NCI-H1417 (cell line): Measurements from ENCODE around the gene IL1A.
"Not testable (repeated sequence)": the region's sequence is repeated elsewhere in the genome, so short reads cannot be mapped to it uniquely, and the experiment has no call there.

ENCODE experiments used
- DNase-seq, 3 experiments: peaks; one replicate each; lab custom pipeline; 2025; lab: John Stamatoyannopoulos, UW

Gene IL1A, protein sequence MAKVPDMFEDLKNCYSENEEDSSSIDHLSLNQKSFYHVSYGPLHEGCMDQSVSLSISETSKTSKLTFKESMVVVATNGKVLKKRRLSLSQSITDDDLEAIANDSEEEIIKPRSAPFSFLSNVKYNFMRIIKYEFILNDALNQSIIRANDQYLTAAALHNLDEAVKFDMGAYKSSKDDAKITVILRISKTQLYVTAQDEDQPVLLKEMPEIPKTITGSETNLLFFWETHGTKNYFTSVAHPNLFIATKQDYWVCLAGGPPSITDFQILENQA

DNA sequence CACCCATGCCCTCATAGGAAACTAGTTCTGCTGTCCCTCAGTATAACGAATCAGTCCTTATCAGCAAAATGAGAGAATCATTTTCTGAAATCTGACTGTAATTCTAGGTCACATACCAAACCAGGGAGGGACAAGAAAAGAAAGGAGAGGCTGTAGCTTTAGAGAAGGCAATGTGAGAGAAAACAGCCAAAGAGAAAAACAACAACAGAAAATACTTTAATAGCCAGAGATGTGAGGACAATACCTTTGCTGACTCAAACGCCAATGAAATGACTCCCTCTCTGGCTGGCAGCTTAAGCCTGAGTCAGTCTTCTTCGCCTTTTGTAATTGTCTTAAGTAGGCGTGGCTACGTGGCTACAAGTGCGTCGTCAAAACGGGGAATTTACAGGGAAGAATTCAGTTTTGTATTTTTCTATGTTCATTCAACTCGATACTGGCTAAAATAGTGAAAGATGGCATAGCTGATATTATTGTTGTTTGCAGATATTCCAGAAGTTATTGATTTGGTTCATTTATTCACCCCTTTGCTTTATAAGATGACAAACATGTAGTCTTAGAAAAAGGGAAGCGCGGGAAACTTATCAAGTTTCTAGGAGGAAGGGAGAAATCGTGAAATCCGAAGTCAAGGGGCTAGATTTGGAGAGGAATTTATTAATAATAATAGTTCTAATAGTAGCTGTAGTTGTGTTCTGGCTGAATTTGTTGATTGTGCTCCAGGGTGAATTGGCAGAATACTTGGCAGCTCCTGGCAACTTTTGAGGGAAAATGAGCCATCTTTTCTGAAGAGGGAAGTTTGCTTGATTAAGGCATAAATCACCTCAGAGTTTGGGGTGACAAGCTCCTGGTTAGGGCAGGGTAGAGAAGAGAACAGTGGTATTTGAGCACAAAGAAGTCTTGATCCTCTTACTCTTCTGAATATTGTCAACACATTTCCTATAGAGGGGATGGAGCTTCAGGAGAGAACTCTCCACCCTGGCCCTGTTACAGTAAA lies at the start of gene IL1A:
Gene IL1A (minus strand): TSS at position 295 of the 991 bp plus-strand sequence. CDS start 723 bp downstream, outside the sequence.
- DNase-seq = no peak

DNA sequence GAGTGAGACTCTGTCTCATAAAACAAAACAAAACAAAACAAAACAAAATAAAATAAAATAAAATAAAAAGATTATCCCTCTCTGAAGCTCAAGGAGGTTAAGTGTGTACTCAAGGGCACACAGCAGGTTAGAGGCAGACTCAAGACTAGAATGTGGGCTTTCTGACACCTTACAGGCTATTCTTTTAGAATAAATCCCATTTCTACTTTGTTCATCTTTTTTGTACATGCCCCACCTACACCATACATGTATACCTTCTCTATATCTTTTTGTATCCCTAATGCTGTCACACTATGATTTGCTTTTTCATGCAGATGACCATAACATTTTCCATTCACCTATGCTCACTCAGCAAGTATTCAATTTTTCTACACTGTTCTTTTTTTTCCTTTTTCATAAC lies 49.7 kb upstream of the IL1A start:
- no peak for DNase-seq

DNA sequence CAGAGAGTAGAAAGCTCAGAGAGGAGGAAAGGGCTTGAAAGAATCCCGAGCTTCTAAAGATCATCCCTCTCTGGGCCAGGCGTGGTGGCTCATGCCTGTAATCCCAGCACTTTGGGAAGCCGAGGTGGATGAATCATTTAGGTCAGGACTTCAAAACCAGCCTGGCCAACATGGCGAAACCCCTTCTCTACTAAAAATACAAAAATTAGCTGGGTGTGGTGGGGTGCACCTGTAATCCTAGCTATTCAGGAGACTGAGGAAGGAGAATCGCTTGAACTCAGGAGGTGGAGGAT lies 49.3 kb upstream of the IL1A start:
- not testable (repeated sequence) for DNase-seq

DNA sequence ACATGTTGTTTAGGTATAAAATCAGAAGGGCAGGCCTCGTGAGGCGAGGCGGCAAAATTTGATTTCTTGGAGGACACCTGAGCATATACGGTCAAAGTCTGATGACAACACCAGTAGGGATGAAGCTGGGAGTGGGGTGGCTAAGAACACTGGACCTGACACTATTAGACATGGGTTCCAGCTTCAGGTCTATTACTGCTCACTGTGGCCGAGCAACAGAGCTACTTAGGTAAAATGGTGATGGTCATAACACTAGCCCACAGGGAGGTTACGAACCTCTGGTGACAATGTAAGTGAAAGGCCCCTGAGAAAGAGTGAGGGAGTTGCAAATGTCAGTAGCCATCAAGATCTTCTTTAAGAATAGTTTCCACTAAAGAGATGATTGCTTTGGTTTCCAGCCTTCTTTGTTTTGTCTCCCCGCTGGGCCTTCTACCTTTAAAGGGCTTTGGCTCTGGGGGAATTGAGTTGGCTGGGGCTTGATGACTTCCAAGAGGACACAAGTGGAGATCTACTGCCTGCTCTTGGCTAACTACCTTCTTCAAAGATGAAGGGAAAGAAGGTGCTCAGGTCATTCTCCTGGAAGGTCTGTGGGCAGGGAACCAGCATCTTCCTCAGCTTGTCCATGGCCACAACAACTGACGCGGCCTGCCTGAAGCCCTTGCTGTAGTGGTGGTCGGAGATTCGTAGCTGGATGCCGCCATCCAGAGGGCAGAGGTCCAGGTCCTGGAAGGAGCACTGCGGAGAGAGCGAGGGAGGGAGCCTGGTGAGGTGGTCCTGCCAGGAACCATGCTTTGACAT lies 48.7 kb upstream of the IL1A start:
- no peak for DNase-seq

DNA sequence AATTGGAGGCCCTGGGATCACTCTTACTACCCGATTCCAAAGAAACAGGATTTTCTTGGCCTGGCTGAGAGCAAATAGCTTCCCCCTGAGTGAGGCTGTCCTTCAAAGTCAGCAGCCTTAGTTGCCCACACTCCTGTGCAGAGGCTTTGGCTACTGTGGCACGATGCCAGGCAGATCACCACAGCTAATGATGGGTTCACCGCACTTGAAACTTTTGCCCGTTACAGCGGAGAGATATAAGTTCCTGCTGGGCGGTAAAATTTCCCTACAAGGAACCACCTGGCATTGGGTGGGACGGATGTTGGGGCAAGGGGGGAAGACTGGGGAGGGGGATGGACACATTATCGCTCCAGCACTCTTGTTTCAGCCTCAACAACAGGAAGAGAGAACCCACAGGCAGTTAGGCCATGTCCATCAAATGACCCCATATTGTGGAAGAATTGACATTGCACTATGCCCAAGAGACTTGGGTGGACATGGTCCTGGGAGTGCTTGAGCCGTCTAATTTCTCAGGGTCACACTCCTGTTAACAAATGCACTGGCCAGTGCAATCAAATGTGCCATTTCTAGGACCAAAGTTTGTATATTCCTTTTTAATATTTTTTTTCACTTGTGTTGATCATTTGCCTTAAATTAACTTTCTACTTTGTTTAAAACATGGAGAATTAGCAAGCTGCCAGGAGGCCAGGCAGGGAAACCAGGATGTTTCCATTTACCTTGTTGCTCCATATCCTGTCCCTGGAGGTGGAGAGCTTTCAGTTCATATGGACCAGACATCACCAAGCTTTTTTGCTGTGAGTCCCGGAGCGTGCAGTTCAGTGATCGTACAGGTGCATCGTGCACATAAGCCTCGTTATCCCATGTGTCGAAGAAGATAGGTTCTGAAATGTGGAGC lies 47.9 kb upstream of the IL1A start:
- no peak for DNase-seq

DNA sequence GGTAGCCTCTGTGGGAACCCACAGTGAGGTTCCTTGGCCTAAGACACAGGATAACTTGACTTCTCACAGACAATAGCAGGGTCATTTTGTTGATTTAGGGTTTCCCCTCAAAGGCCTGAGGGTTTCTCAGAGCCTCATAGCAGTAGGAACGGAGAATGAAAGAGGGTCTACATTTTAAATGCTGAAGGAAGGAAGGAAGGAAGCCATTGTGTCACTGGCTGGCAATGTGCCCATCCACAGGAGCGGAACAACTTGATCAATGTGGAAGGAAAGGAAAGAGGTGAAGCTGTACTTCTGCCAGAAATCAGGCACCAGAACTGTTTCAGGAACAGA lies 47.2 kb upstream of the IL1A start:
- no peak for DNase-seq

DNA sequence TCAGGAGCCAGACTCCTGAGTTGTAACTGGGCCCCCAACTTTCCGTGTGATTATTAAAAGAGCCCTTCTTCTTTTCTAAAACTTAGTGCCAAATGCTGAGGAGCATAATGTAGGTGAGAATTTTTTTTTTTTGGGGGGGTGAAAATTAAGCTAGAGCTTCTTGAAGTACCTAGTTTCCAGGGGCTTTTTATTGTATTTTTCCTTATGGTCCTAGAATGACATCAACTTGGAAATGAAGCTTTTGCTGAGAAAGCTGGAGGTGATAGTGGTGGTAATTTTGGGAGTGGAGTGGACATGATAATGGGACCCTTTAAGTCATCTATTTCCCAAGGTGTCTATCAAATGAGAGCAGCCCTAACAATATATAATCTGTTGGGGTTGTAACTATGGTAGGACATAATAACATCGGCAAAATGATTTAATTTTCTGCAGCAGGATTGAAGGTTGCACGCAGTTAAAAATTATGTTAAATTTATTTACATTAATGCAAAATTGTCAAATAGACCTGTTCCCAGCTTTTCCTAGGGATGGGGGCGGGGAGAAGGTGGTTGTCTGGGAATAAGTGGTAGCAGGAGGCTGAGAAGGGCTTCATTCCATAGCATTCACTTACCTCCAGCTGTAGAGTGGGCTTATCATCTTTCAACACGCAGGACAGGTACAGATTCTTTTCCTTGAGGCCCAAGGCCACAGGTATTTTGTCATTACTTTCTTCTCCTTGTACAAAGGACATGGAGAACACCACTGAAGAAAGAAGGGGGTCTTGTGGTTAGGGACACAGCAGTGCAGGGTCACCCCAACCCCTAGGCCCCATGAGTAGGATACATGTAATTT lies 46.6 kb upstream of the IL1A start:
- DNase-seq = no peak

DNA sequence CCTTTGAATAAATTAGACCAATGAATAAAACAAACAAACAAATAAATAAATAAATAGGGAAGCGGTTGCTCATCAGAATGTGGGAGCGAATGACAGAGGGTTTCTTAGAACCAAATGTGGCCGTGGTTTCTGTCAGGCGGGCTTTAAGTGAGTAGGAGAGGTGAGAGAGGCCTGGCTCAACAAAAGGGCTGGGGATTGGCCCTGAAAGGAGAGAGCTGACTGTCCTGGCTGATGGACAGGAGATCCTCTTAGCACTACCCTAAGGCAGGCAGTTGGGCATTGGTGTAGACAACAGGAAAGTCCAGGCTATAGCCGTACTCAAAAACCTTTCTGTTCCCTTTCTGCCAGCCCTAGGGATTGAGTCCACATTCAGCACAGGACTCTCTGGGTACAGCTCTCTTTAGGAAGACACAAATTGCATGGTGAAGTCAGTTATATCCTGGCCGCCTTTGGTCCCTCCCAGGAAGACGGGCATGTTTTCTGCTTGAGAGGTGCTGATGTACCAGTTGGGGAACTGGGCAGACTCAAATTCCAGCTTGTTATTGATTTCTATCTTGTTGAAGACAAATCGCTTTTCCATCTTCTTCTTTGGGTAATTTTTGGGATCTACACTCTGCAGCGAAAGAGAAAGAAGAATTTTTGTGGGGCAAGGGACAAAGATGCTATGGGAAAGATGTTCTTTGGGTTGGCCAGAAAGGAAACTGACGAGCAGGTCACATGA lies 45.8 kb upstream of the IL1A start:
- DNase-seq = no peak

DNA sequence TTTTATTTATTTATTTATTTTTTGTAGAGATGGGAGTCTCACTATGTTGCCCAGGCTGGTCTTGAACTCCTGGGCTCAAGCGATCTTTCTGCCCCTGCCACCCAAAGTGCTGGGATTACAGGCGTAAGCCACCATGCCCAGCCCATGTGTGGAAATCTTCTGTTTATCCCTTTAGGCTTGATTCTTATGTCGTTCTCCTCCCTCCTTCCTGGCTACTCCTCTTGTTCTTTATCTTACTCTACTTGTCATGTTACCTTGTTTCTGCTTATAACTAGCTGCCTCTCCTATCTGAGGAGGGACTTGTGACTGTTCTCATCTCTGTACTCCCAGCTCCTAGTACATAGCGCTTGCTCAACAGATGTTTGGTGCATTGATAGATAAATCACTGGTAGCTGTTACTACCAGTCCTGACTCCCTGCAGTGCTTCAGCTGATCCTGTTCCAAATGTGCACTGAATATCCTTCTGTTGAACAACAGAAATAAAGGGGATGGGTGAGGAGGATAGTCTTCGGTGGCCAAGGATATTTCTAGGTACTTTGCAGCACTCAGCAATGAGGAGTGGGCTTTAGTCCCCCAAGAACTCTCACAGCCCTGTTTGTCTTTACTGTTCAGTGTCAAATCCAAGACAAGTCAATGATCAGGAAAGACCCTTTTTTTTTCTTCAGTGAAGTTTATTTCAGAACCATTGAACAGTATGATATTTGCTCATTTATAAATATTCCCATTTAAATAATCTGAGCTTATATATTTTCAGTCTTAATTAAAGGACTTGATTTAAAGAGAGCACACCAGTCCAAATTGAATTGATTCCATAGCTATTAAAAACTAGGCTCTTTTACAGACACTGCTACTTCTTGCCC lies 45.0 kb upstream of the IL1A start:
- no peak for DNase-seq

DNA sequence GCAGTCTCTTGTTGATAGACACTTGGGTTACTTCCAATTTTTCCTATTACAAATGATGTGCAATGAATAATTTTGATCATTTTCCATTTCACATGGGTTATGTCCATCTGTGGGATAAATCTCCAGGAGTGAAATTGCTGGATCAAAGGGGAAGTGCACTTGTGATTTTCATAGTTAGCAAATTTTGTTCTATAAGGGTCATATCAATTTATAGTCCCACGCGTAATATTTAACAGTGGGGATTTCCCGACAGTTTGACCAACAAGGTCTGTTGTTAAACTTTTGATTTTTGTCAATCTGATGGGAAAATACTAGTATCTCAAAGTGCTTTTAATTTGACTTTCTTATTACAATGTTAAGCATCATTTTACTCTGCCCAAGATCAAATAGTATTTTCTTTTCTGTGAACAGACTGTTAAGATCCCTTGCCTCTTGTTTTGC lies 44.0 kb upstream of the IL1A start:
- DNase-seq = no peak

DNA sequence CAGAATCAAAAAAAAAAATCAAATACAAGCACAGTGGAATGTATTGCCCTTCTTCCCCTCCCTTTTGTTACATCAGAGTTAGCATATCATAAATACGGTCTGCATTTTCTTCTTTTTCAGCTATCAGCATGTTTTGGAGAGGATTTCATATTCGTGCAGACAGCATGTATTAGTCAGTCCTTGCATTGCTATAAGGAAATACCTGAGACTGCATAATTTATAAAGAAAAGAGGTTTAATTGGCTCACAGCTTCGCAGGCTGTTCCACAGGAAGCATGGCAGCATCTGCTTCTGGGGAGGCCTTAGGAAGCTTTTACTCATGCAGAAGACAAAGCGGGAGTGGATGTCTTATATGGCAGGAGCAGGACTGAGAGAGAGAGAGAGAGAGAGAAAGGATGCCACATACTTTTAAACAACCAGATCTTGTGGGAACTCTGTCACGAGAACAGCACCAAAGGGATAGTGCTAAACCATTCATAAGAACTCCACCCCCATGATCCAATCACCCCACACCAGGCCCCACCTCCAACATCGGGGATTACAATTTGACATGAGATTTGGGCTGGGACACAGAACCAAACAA lies 43.4 kb upstream of the IL1A start:
- no peak for DNase-seq

DNA sequence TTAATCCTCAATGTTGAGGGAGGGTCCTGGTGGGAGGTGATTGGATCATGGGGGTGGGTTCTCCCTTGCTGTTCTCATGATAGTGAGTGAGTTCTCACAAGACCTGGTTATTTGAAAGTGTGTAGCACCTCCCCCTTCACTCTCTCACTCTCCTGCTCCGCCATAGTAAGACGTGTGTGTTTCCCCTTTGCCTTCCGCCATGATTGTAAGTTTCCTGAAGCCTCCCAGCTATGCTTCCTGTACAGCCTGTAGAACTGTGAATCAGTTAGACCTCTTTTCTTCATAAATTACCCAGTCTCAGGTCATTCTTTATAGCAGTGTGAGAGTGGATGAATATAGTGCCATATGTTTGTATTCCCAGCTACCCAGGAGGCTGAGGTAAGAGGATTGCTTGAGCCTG lies 42.7 kb upstream of the IL1A start:
- DNase-seq = no peak

DNA sequence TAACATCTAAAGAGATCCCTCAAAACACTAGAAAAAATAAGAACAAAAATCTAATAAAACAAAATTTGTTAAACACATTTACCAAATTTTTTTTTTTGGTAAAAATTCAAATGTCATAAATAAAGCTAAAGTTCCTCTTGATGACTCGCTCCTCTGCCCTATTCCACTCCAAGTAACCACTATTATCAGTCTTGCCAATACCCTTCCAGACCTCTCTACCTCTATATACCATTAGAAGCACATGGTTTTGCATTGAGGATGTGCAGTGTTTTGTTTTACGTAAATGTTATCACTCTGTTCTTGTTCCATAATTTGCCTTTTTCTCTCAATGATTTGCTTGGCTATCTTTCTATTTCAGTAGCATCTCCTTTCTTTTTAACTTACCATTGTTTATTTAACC lies 41.4 kb upstream of the IL1A start:
- DNase-seq = no peak

DNA sequence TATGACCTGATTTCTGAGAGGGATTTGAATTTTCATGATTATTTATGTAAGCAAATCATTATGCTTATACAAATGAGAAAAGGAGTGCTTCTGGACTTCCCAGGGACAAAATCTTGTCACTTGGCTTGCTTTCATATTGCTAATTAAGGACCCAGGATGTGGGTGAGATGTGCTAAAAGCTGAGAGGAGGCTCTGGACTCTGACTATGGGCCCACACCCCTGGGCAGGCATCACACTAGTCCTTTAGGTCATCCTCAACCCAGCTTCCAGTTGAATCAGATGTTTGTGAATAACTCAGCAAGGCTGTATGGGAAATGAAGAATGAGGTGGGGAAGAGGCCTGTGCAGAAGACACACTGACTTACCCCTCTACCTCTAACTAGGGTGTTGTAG lies 40.4 kb upstream of the IL1A start:
- no peak for DNase-seq

DNA sequence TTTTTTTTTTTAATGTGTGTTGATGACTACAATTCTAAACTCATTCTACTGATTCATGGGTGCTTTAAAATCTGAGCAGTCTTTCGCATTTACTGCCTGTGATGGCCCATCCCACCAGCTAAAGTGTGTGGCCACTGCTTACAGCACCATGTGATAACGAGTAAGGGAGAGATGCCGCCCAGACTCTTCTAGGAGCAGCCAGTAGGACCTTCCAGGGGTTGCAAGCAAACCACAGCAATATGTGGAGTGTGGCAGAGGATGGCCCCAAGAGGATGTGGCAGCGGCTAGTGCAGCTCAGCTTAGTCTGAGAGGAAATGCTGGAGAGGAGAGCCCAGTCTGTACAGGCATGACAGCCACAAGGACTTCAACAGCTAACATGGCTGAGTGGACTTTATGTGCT lies 37.4 kb upstream of the IL1A start:
- DNase-seq = no peak

DNA sequence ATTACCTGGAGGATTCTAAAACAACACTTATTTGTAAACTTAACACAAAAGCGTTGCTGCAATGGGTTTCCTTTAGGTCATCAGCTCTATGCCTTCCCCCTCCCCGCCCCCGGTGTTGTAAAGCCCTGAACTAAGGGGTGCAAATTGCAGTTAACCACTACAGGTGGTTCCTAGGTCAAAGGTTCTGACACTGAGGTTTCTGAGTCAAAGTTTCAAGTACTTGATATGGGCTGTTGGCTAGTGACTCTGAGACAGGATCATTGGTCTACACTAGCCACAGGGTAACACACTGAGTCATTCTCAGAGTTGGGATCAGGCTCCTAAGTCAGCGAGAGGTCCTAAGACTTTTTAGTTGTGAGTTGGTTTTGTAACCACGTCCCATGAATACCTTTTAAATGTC lies 36.8 kb upstream of the IL1A start:
- DNase-seq = no peak

DNA sequence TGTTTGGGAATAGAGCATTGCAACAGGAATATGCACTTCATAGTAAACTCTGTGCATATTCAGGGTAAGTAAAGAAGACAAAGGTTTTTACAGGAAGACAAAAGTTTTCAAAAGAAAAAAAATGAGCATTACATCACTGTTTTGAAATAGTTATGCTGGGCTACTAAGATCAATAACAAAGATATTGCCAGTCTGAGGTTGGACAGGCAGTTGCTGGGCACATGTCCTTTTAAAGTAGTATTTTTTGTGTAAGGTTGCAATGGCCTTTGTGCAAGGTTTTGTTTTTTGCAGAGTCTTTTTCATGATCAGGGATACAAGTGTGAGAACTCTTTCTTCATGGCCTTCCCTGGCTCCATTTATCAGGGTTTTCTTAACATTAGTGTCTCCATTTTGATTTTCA lies 36.0 kb upstream of the IL1A start:
- no peak for DNase-seq

DNA sequence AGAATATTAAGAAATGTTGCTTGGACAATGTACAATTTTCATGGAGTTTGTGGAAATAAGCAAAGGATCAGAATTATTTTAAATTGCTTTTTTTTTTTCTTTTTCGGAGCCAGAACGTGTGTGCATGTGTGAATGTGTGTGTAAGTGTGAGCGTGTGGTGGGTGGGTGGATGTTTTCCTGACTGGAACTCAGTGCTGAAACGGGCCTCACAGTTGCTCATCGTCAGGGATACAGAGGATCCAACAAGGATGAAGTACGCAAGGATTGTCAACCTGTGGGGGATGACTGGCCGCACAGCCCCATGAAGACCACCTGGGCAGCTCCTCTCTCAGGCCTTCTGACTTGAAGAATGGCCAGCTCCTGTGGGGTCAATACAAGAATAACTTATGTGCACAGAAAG lies 34.8 kb upstream of the IL1A start:
- DNase-seq = no peak
